HL-60 (cell line): Measurements from ENCODE around the gene EAF2.

Experiments used
- GABPA ChIP-seq: IDR thresholded peaks from 2 replicates; pipeline ENCODE4 v1.6.1; 2012; ENCODE audit warnings: low read depth
- POLR2AphosphoS5 ChIP-seq: IDR thresholded peaks from 2 replicates; pipeline ENCODE4 v1.6.1; 2012; ENCODE audit warnings: low read depth
- TF ChIP-seq, protein P1 (sequence below): IDR thresholded peaks from one replicate; pipeline ENCODE4 v1.5.1; 2011; ENCODE audit warnings: low read length, control low read depth, inconsistent platforms; ENCODE audit not compliant: insufficient read depth

DNA sequence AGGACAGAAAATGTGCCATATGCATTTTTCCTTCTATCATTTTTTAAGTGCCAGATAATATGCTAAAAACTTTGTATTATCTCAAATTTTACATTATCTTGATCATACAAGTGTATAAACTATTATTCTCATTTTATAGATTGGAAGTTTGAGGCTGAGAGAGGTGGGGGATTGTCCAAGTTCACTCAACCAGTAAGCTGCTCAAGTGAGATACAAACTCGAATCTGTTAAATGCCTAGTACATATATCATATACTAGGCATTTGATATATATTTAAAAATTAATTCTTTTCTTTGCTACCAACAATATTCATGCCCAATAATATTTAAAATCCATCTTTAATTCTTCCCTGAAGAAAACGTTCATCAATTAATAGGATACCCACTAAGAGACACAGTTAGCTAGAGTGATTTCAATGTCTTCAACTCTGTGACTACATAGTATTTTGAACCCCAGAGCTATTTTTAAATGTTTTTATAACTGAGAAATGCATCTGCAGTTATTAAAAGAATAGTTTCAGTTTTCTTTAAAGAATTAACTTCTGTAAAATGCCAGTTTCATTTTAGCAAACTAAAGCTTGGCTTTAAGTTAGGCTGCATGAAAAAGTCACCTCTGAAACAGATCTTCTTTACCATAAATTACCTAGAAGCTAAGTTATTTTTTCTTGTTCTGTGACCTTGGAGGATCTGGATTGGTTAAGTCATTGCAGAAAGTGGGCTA is 40.6 kb upstream of the EAF2 start:
- TF ChIP-seq, protein P1, sequence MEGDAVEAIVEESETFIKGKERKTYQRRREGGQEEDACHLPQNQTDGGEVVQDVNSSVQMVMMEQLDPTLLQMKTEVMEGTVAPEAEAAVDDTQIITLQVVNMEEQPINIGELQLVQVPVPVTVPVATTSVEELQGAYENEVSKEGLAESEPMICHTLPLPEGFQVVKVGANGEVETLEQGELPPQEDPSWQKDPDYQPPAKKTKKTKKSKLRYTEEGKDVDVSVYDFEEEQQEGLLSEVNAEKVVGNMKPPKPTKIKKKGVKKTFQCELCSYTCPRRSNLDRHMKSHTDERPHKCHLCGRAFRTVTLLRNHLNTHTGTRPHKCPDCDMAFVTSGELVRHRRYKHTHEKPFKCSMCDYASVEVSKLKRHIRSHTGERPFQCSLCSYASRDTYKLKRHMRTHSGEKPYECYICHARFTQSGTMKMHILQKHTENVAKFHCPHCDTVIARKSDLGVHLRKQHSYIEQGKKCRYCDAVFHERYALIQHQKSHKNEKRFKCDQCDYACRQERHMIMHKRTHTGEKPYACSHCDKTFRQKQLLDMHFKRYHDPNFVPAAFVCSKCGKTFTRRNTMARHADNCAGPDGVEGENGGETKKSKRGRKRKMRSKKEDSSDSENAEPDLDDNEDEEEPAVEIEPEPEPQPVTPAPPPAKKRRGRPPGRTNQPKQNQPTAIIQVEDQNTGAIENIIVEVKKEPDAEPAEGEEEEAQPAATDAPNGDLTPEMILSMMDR: no peak
- TF ChIP-seq POLR2AphosphoS5 (no peak), GABPA (no peak)
